IPS-15b (cell line): ENCODE measurements around the gene CPLX4.
"Not testable (repeated sequence)": the region's sequence is repeated elsewhere in the genome, so short reads cannot be mapped to it uniquely, and the experiment has no call there.

Source experiments
- H3K27me3 ChIP-seq: one replicate; pipeline ENCODE4 v1.6.1; 2013; ENCODE audit warnings: low read length; ENCODE audit not compliant: control insufficient read depth, insufficient read depth
- H3K36me3 ChIP-seq: one replicate; pipeline ENCODE4 v1.6.1; 2013; ENCODE audit warnings: low read length; ENCODE audit not compliant: control insufficient read depth, insufficient read depth
- H3K4me1 ChIP-seq: one replicate; pipeline ENCODE4 v1.6.1; 2013; ENCODE audit warnings: mild to moderate bottlenecking, low read length; ENCODE audit not compliant: control insufficient read depth, insufficient read depth
- H3K4me3 ChIP-seq: one replicate; pipeline ENCODE4 v1.5.1; 2013; ENCODE audit warnings: low read depth, low read length
- H3K9ac ChIP-seq: one replicate; pipeline ENCODE4 v1.6.1; 2013; ENCODE audit warnings: low read depth, mild to moderate bottlenecking, low read length
- H3K9me3 ChIP-seq: one replicate; pipeline ENCODE4 v1.6.1; 2013; ENCODE audit warnings: mild to moderate bottlenecking, low read length; ENCODE audit not compliant: control insufficient read depth, insufficient read depth

The CPLX4 gene

DNA sequence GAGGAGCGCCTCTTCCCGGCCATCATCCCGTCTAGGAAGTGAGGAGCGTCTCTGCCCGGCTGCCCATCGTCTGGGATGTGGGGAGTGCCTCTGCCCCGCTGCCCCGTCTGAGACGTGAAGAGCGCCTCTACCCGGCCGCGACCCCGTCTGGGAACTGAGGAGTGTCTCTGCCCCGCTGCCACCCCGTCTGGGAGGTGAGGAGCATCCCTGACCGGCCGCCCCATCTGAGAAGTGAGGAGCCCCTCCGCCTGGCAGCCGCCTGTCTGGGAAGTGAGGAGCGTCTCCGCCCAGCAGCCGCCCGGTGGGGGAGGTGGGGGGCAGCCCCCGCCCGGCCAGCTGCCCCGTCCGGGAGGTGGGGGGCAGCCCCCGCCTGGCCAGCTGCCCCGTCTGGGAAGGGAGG, 63.0 kb downstream of the CPLX4 start:
- H3K27me3 ChIP-seq, H3K4me3 ChIP-seq, H3K9me3 ChIP-seq, H3K4me1 ChIP-seq, H3K9ac ChIP-seq, H3K36me3 ChIP-seq: not testable (repeated sequence)

DNA sequence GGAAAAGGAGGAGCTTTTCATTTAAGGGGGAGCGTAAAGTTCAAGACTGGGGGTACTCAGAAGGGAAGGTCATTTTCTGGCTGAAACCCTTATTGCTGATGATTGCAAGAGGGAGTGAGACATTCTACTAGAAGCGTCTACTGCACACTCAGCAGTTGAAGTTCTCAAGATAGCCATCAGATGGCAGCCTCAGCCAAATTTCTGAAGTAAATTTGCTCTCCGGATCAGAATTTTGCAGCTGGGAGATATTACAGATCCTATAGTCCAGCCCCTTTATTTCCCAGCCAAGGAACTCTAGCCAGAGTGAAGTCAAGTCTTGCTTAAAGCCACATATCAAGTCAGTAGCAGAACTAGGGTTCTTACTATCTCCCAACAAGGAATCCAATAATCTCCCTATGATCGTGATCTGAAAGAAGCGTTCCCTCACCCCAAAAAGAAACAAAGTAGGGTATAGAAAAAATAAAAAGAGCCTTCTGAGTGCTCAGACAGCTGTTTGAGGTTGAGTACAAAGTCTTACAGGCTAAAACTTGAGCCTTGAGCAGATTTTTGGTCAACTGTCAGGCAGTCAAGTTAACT, 69.2 kb downstream of the CPLX4 start:
- Histone ChIP-seq H3K9ac (no peak overlapping the region), H3K4me1 (peaks cover 2% of the 10 kb centered on the region), H3K4me3 (no peak overlapping the region), H3K9me3 (no peaks in the 10 kb centered on the region), H3K36me3 (no peaks in the 10 kb centered on the region), H3K27me3 (peaks cover 28% of the 10 kb centered on the region)

DNA sequence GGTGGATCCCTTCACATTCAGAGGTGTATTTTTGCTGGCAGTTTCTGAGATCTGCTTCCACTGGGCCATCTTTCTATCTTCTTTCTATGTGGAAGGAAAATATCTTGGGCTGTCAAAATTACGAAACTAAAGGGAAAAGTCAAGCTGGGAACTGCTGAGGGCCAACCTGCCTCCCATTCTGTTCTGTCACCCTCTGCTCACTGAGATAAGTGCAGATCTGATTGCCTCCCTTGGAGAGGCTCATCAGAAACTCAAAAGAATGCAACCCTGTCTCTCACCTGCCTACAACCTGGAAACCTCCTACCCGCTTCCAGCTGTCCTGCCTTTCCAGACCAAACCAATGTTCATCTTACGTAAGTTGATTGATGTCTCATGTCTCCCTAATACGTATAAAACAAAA, 71.7 kb downstream of the CPLX4 start:
- Histone ChIP-seq H3K36me3 (no peaks in the 10 kb centered on the region), H3K4me1 (peaks cover 2% of the 10 kb centered on the region), H3K9me3 (no peaks in the 10 kb centered on the region), H3K4me3 (no peak overlapping the region), H3K27me3 (peaks cover 28% of the 10 kb centered on the region), H3K9ac (no peak overlapping the region)
